UCSD-AML1 (cell line): ENCODE results near the gene MSN.
A peak's percentile ranks its signal among the peaks of the same experiment; 100 is the strongest.
"Not testable (repeated sequence)": the region's sequence is repeated elsewhere in the genome, so short reads cannot be mapped to it uniquely, and the experiment has no call there.

Experiments used
- DNase-seq: peaks from one replicate; lab custom pipeline; 2025; ENCODE audit not compliant: unreplicated experiment; lab: John Stamatoyannopoulos, UW

The MSN gene

GRCh38 chrX:65712005-65712806, 44.8 kb downstream of the MSN start:
- DNase-seq = no peak

GRCh38 chrX:65718538-65718937, 51.1 kb downstream of the MSN start:
- DNase-seq = no peak

- DNase-seq = peak; percentile 22
Observed at GRCh38 chrX:65720381-65720964, 53.0 kb downstream of the MSN start.

GRCh38 chrX:65723706-65724105, 56.3 kb downstream of the MSN start:
- DNase-seq = no peak

GRCh38 chrX:65726715-65727114, 59.3 kb downstream of the MSN start:
- no peak for DNase-seq

GRCh38 chrX:65731684-65732289, 64.3 kb downstream of the MSN start:
- DNase-seq = no peak

- no peak for DNase-seq
Observed at GRCh38 chrX:65740909-65741308, 73.5 kb downstream of the MSN start.

GRCh38 chrX:65741823-65742222, 74.4 kb downstream of the MSN start:
- DNase-seq = no peak

GRCh38 chrX:65744965-65745364, 77.5 kb downstream of the MSN start:
- no peak for DNase-seq

GRCh38 chrX:65745427-65745826, 78.0 kb downstream of the MSN start:
- no peak for DNase-seq

GRCh38 chrX:65745992-65746391, 78.5 kb downstream of the MSN start:
- DNase-seq = no peak

GRCh38 chrX:65750674-65751469, 83.4 kb downstream of the MSN start:
- peak; percentile 64 for DNase-seq

GRCh38 chrX:65751519-65751918, 84.1 kb downstream of the MSN start:
- no peak for DNase-seq

GRCh38 chrX:65752294-65752693, 84.8 kb downstream of the MSN start:
- no peak for DNase-seq

GRCh38 chrX:65755786-65756185, 88.3 kb downstream of the MSN start:
- DNase-seq = no peak

- DNase-seq = no peak
Observed at GRCh38 chrX:65757943-65758342, 90.5 kb downstream of the MSN start.

- no peak for DNase-seq
Observed at GRCh38 chrX:65758505-65758904, 91.1 kb downstream of the MSN start.

GRCh38 chrX:65759525-65759924, 92.1 kb downstream of the MSN start:
- DNase-seq = not testable (repeated sequence)

GRCh38 chrX:65769564-65770292, 102.3 kb downstream of the MSN start:
- no peak for DNase-seq

GRCh38 chrX:65772842-65773241, 105.4 kb downstream of the MSN start:
- DNase-seq = no peak

GRCh38 chrX:65781845-65782244, 114.4 kb downstream of the MSN start:
- no peak for DNase-seq
